ENCODE measurements around the gene HDAC9.

The HDAC9 gene

DNA sequence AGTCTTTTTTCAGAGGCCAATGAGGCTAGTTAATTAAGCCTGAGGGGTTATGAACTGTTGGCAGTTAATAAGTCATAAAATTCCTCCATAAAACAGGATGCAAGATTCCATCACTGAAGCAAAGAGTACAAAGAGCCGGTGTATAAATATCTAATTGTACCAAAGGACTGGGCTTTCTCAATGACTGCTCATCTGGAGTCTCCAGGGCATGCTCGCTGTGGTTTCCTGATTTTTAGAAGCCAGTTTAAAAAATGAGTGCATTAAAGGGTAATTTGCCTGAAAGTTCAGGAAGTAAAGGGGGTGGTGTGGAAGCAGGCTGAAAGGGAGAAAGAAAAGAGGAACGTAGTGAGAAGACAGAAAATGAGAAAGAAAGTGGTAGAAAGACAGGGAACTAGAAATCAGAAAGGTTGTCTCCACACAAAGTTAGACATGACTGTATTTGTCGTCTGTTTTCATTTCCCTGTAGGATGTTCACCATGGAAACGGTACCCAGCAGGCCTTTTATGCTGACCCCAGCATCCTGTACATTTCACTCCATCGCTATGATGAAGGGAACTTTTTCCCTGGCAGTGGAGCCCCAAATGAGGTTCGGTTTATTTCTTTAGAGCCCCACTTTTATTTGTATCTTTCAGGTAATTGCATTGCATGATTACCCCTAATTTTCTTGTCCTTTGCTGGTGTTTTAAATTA is 339.6 kb downstream of the HDAC9 start:
- Histone ChIP-seq H3K9me3 (ENCODE audit: insufficient read depth, low read length) (no peaks in the 10 kb centered on the region), H3K27ac (ENCODE audit: low read length) (no peak overlapping the region), H3K9ac (ENCODE audit: low read length) (no peak overlapping the region), H3K36me3 (replicated peaks; ENCODE audit: low read depth, low read length) (no peaks in the 10 kb centered on the region), H3K4me2 (ENCODE audit: low read length) (no peak overlapping the region), H2AFZ (ENCODE audit: low read depth, low read length) (no peak overlapping the region), H3K27me3 (ENCODE audit: low read depth, low read length) (no peaks in the 10 kb centered on the region), H3K4me1 (ENCODE audit: low read length) (peaks cover 5% of the 10 kb centered on the region; the same call in 1 of the 2 replicates), H3K4me3 (ENCODE audit: low read length) (no peak overlapping the region), H4K20me1 (ENCODE audit: insufficient read depth, low read length) (no peaks in the 10 kb centered on the region), H3K79me2 (ENCODE audit: low read length) (no peaks in the 10 kb centered on the region)
- TF ChIP-seq EZH2phosphoT487 (IDR thresholded peaks at IDR 0.05; ENCODE audit: low read depth) (no peak), CTCF (IDR thresholded peaks at IDR 0.05; ENCODE audit: low read depth, low read length) (no peak)

DNA sequence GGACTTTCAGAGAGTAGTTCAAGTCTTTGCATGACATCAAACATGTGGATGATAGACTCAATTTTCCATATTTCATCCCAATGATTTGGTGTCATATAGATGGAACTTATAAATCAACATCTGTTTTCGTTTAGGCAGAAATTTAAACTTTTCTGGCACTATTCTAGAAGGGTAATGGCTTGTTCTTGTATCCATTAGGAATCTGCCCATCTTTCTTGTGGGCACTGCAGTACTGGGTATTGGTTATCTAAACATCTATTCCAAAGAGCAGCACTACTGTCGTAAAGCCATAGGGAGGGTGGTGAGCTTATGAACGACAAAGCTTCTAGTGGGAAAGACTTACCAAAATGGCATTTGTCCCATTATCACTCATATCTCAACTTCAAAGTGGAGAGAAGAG is 348.4 kb downstream of the HDAC9 start:
- Histone ChIP-seq H3K79me2 (ENCODE audit: low read length) (no peaks in the 10 kb centered on the region), H3K27me3 (ENCODE audit: low read depth, low read length) (no peaks in the 10 kb centered on the region), H3K9ac (ENCODE audit: low read length) (no peak overlapping the region), H3K27ac (ENCODE audit: low read length) (no peak overlapping the region), H3K4me2 (ENCODE audit: low read length) (no peak overlapping the region), H3K36me3 (replicated peaks; ENCODE audit: low read depth, low read length) (no peaks in the 10 kb centered on the region), H3K4me3 (ENCODE audit: low read length) (no peak overlapping the region), H2AFZ (ENCODE audit: low read depth, low read length) (no peak overlapping the region), H3K9me3 (ENCODE audit: insufficient read depth, low read length) (no peaks in the 10 kb centered on the region), H3K4me1 (ENCODE audit: low read length) (no peaks in the 10 kb centered on the region), H4K20me1 (ENCODE audit: insufficient read depth, low read length) (no peaks in the 10 kb centered on the region)
- TF ChIP-seq EZH2phosphoT487 (IDR thresholded peaks at IDR 0.05; ENCODE audit: low read depth), result no peak
- no peak for TF ChIP-seq CTCF (IDR thresholded peaks at IDR 0.05; ENCODE audit: low read depth, low read length)

GRCh38 chr7:18844735-18845134 is 349.2 kb downstream of the HDAC9 start:
- Histone ChIP-seq H3K27me3 (ENCODE audit: low read depth, low read length) (no peaks in the 10 kb centered on the region), H3K9ac (ENCODE audit: low read length) (no peak overlapping the region), H3K4me2 (ENCODE audit: low read length) (no peak overlapping the region), H3K27ac (ENCODE audit: low read length) (no peak overlapping the region), H4K20me1 (ENCODE audit: insufficient read depth, low read length) (no peaks in the 10 kb centered on the region), H3K4me1 (ENCODE audit: low read length) (no peaks in the 10 kb centered on the region), H3K36me3 (replicated peaks; ENCODE audit: low read depth, low read length) (no peaks in the 10 kb centered on the region), H3K4me3 (ENCODE audit: low read length) (no peak overlapping the region), H3K9me3 (ENCODE audit: insufficient read depth, low read length) (no peaks in the 10 kb centered on the region), H3K79me2 (ENCODE audit: low read length) (no peaks in the 10 kb centered on the region), H2AFZ (ENCODE audit: low read depth, low read length) (no peak overlapping the region)
- no peak for TF ChIP-seq CTCF (IDR thresholded peaks at IDR 0.05; ENCODE audit: low read depth, low read length)
- no peak for TF ChIP-seq EZH2phosphoT487 (IDR thresholded peaks at IDR 0.05; ENCODE audit: low read depth)

DNA sequence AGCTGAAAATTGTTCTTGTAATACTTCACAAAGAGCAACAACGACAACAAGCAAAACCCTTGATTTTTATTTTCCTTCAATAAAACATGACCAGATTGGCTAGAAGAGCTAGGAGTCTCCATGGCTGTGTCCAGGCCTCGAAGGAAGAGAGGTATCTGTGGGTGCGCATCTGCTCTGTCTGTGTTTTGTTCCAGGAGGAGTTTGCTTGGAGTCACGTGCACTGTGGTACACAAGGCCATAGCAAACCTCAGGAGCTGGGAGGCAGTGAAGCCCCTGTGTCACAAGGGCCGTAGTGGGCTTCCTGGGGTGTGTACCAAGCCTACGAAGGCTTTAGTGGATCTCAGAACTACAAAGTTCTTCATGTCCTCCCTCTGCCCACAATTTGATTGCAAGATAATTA is 350.2 kb downstream of the HDAC9 start:
- Histone ChIP-seq H3K4me3 (ENCODE audit: low read length) (no peak overlapping the region), H3K9me3 (ENCODE audit: insufficient read depth, low read length) (no peaks in the 10 kb centered on the region), H3K4me2 (ENCODE audit: low read length) (no peak overlapping the region), H3K27ac (ENCODE audit: low read length) (no peak overlapping the region), H3K4me1 (ENCODE audit: low read length) (no peaks in the 10 kb centered on the region), H3K27me3 (ENCODE audit: low read depth, low read length) (no peaks in the 10 kb centered on the region), H3K36me3 (replicated peaks; ENCODE audit: low read depth, low read length) (no peaks in the 10 kb centered on the region), H3K9ac (ENCODE audit: low read length) (no peak overlapping the region), H4K20me1 (ENCODE audit: insufficient read depth, low read length) (no peaks in the 10 kb centered on the region), H2AFZ (ENCODE audit: low read depth, low read length) (no peak overlapping the region), H3K79me2 (ENCODE audit: low read length) (no peaks in the 10 kb centered on the region)
- TF ChIP-seq EZH2phosphoT487 (IDR thresholded peaks at IDR 0.05; ENCODE audit: low read depth) (no peak), CTCF (IDR thresholded peaks at IDR 0.05; ENCODE audit: low read depth, low read length) (no peak)

Data from OCI-LY3 (cell line).